ENCODE results near the gene CCDC7.

GRCh38 chr10:32436215-32436614 is 9.7 kb upstream of the CCDC7 start:
- no peak for TF ChIP-seq CTCF (IDR thresholded peaks at IDR 0.05)
- TF ChIP-seq POLR2A (IDR thresholded peaks at IDR 0.05) = no peak
